Brain microvascular endothelial cell (primary cell): Measurements from ENCODE around the gene IKZF1.

Experiments used
- DNase-seq: peaks from one replicate; pipeline ENCODE4 v3.0.0-alpha.2; 2020
- H3K27ac ChIP-seq: fragments of 250-450 bp; sonication (Bioruptor Pico); 2 replicates; pipeline ENCODE4 v1.5.1; 2020; ENCODE audit warnings: mild to moderate bottlenecking, moderate library complexity
- H3K27me3 ChIP-seq: fragments of 250-450 bp; sonication (Bioruptor Pico); replicated peaks from 2 replicates; pipeline ENCODE4 v1.5.1; 2020; ENCODE audit warnings: mild to moderate bottlenecking
- H3K36me3 ChIP-seq: fragments of 250-450 bp; sonication (Bioruptor Pico); replicated peaks from 2 replicates; pipeline ENCODE4 v1.5.1; 2020; ENCODE audit warnings: mild to moderate bottlenecking
- H3K4me3 ChIP-seq: 2 replicates; pipeline ENCODE4 v1.5.1; 2011; ENCODE audit warnings: low read depth, mild to moderate bottlenecking, control low read depth, low read length, moderate library complexity
- CTCF ChIP-seq: IDR thresholded peaks from 2 replicates; pipeline ENCODE4 v1.5.1; 2011; ENCODE audit warnings: low read depth, mild to moderate bottlenecking, moderate library complexity, low read length, control low read depth, inconsistent platforms; ENCODE audit errors: missing control alignments
- in situ Hi-C: cut with HindIII; loops from 2 replicates; pipeline ENCODE4 v1.10.0; 2017; ENCODE audit warnings: low sequenced_read_pairs, low pct_ligation_motif_present

The IKZF1 gene

GRCh38 chr7:50382455-50382854 is 77.9 kb downstream of the IKZF1 start:
- Histone ChIP-seq H3K27me3 (no peaks in the 10 kb centered on the region), H3K4me3 (no peak overlapping the region), H3K27ac (no peak overlapping the region), H3K36me3 (no peaks in the 10 kb centered on the region)
- DNase-seq: no peak
- in situ Hi-C loops: no loop called here
- TF ChIP-seq CTCF: no peak

- no peak for DNase-seq
- in situ Hi-C loops: no loop called here
- H3K36me3 ChIP-seq: no peaks in the 10 kb centered on the region
Measured at GRCh38 chr7:50387351-50387750, 82.8 kb downstream of the IKZF1 start.

GRCh38 chr7:50389961-50390360 is 85.4 kb downstream of the IKZF1 start:
- DNase-seq: no peak
- H3K27me3 ChIP-seq: no peaks in the 10 kb centered on the region
- no peaks in the 10 kb centered on the region for H3K36me3 ChIP-seq
- no peak overlapping the region for H3K27ac ChIP-seq
- H3K4me3 ChIP-seq: no peak overlapping the region
- in situ Hi-C loops: no loop called here
- TF ChIP-seq CTCF: no peak

More at GRCh38 chr7:50387351-50387750, 82.8 kb downstream of the IKZF1 start:
- no peak for TF ChIP-seq CTCF
- Histone ChIP-seq H3K27ac (no peak overlapping the region), H3K4me3 (no peak overlapping the region), H3K27me3 (no peaks in the 10 kb centered on the region)

GRCh38 chr7:50391386-50391785 is 86.9 kb downstream of the IKZF1 start:
- H3K27me3 ChIP-seq: no peaks in the 10 kb centered on the region
- in situ Hi-C loops: no loop called here
- H3K27ac ChIP-seq: no peak overlapping the region
- TF ChIP-seq CTCF: no peak
- no peak for DNase-seq
- H3K4me3 ChIP-seq: no peak overlapping the region
- no peaks in the 10 kb centered on the region for H3K36me3 ChIP-seq

GRCh38 chr7:50393076-50393475 is 88.6 kb downstream of the IKZF1 start:
- H3K36me3 ChIP-seq: no peaks in the 10 kb centered on the region
- in situ Hi-C loops: no loop called here
- no peak overlapping the region for H3K4me3 ChIP-seq
- H3K27me3 ChIP-seq: no peaks in the 10 kb centered on the region
- TF ChIP-seq CTCF: no peak
- H3K27ac ChIP-seq: no peak overlapping the region
- DNase-seq: no peak

GRCh38 chr7:50393547-50394252 is 89.2 kb downstream of the IKZF1 start:
- Histone ChIP-seq H3K27ac (no peak overlapping the region), H3K27me3 (peaks cover 3% of the 10 kb centered on the region), H3K36me3 (no peaks in the 10 kb centered on the region), H3K4me3 (no peak overlapping the region)
- TF ChIP-seq CTCF: no peak
- in situ Hi-C loops: no loop called here
- no peak for DNase-seq
